Endothelial cell (in vitro differentiated cells): ENCODE data around the gene TIMP2. TPM values are rescaled to one million over a fixed set of nuclear protein-coding genes. Genes with fewer than 3 reads are reported as not detected.

ENCODE experiments used
- DNase-seq: peaks from one replicate; pipeline ENCODE4 v3.0.0; 2021; ENCODE audit warnings: low spot score
- H3K27ac Mint-ChIP-seq: one replicate; pipeline ENCODE4 v1.8.0; 2021; ENCODE audit warnings: mixed read lengths, inconsistent platforms; ENCODE audit not compliant: unreplicated experiment
- H3K27me3 Mint-ChIP-seq: one replicate; pipeline ENCODE4 v1.8.0; 2021; ENCODE audit warnings: mild to moderate bottlenecking, moderate library complexity, mixed read lengths, inconsistent platforms; ENCODE audit not compliant: unreplicated experiment
- H3K36me3 Mint-ChIP-seq: one replicate; pipeline ENCODE4 v1.8.0; 2021; ENCODE audit warnings: mild to moderate bottlenecking, low read depth, mixed read lengths, inconsistent platforms; ENCODE audit not compliant: unreplicated experiment
- H3K4me1 Mint-ChIP-seq: one replicate; pipeline ENCODE4 v1.8.0; 2021; ENCODE audit warnings: mild to moderate bottlenecking, mixed read lengths, inconsistent platforms; ENCODE audit not compliant: unreplicated experiment
- H3K4me3 Mint-ChIP-seq: one replicate; pipeline ENCODE4 v1.8.0; 2021; ENCODE audit warnings: mild to moderate bottlenecking, mixed read lengths, inconsistent platforms; ENCODE audit not compliant: unreplicated experiment
- H3K9me3 Mint-ChIP-seq: one replicate; pipeline ENCODE4 v1.8.0; 2021; ENCODE audit warnings: mixed read lengths, inconsistent platforms; ENCODE audit not compliant: unreplicated experiment
- CTCF ChIP-seq: fragments of 200-600 bp; sonication (generic); IDR thresholded peaks from one replicate; pipeline ENCODE4 v1.5.0; 2021; ENCODE audit warnings: antibody characterized with exemption; ENCODE audit not compliant: unreplicated experiment
- total RNA-seq: library from RNA; stranded (reverse); fragmentation: NEBNext Ultra II Directional; extraction: Animal tissue kit (Norgen Biotek cat#: 25700); gene quantifications from one replicate; pipeline ENCODE4 v1.2.1, GENCODE V29; 2021; ENCODE audit not compliant: unreplicated experiment

Gene TIMP2
- total RNA-seq, 1 donor from 2014 or later = 41.5 TPM

GRCh38 chr17:78849026-78849425 is 76.2 kb downstream of the TIMP2 start:
- no peak for TF ChIP-seq CTCF
- Mint-ChIP-seq H3K4me3 (no peak overlapping the region), H3K9me3 (no peaks in the 10 kb centered on the region), H3K4me1 (peaks cover 12% of the 10 kb centered on the region), H3K36me3 (no peaks in the 10 kb centered on the region), H3K27ac (no peak overlapping the region), H3K27me3 (no peaks in the 10 kb centered on the region)
- no peak for DNase-seq

GRCh38 chr17:78847052-78847451 is 78.1 kb downstream of the TIMP2 start:
- no peaks in the 10 kb centered on the region for H3K4me1 Mint-ChIP-seq
- no peak overlapping the region for H3K27ac Mint-ChIP-seq

GRCh38 chr17:78844301-78845005 is 80.7 kb downstream of the TIMP2 start:
- Mint-ChIP-seq H3K4me3 (no peak overlapping the region), H3K4me1 (peaks cover 9% of the 10 kb centered on the region), H3K27me3 (peaks cover 5% of the 10 kb centered on the region), H3K36me3 (peaks cover 6% of the 10 kb centered on the region), H3K9me3 (no peaks in the 10 kb centered on the region), H3K27ac (no peak overlapping the region)
- no peak for TF ChIP-seq CTCF
- no peak for DNase-seq

More at GRCh38 chr17:78847052-78847451, 78.1 kb downstream of the TIMP2 start:
- Mint-ChIP-seq H3K36me3 (no peaks in the 10 kb centered on the region), H3K9me3 (no peaks in the 10 kb centered on the region), H3K27me3 (no peaks in the 10 kb centered on the region), H3K4me3 (no peak overlapping the region)
- TF ChIP-seq CTCF = no peak
- DNase-seq = no peak

GRCh38 chr17:78842881-78843565 is 82.2 kb downstream of the TIMP2 start:
- no peaks in the 10 kb centered on the region for H3K9me3 Mint-ChIP-seq
- H3K27ac Mint-ChIP-seq = no peak overlapping the region
- peak; percentile 78 for TF ChIP-seq CTCF
- H3K4me3 Mint-ChIP-seq = no peak overlapping the region
- peaks cover 11% of the 10 kb centered on the region for H3K36me3 Mint-ChIP-seq
- H3K27me3 Mint-ChIP-seq = peaks cover 11% of the 10 kb centered on the region
- peaks cover 18% of the 10 kb centered on the region for H3K4me1 Mint-ChIP-seq
- peak; percentile 55 for DNase-seq
